Pancreas (tissue), 10 donors: Measurements from ENCODE around the gene RPL10A. TPM values are rescaled to one million over a fixed set of nuclear protein-coding genes. Genes with fewer than 3 reads are reported as not detected.
A peak's percentile ranks its signal among the peaks of the same experiment; 100 is the strongest.

Experiments
- ATAC-seq, 4 donors: fragments of 200-7000 bp; cut with Tn5 transposase; one replicate each; pipeline versions ENCODE4 v1.8.0 to v1.9.1; 2020; ENCODE audit warnings: mild to moderate bottlenecking in 4 of 4, moderate library complexity in 4 of 4
- DNase-seq, 6 donors: peaks; one replicate each; pipeline ENCODE4 v3.0.0-alpha.2; 2020
- FAIRE-seq: peaks from 2 replicates; lab custom pipeline; 2012; peaks lifted over from hg19 to GRCh38; lab: Jason Lieb, UNC
- H3K27ac ChIP-seq, 4 donors: fragments of 200-600 bp; sonication (generic); 1 replicate in 3 of 4; 2 replicates in 1 of 4; pipeline versions ENCODE4 v1.5.0 to v1.8.0; 2020
- H3K27me3 ChIP-seq, 4 donors: fragments of 200-600 bp; one replicate each; pipeline ENCODE4 v1.8.0; 2021
- H3K36me3 ChIP-seq, 3 donors: fragments of 200-600 bp; sonication (generic) in 1 of 3; one replicate each; pipeline versions ENCODE4 v1.5.0 to v1.8.0; 2020 to 2021
- H3K4me1 ChIP-seq, 3 donors: fragments of 200-600 bp; one replicate each; pipeline ENCODE4 v1.8.0; 2021
- H3K4me3 ChIP-seq, 4 donors: fragments of 200-600 bp; sonication (generic) in 2 of 4; one replicate each; pipeline versions ENCODE4 v1.5.0 to v1.8.0; 2020 to 2021
- H3K9me3 ChIP-seq, 4 donors: fragments of 200-600 bp; one replicate each; pipeline ENCODE4 v1.8.0; 2021
- WGBS, 2 donors: extraction: QIAGEN DNeasy Blood & Tissue Kit; methylation state at CpG; one replicate each; pipeline ENCODE4 v1.1.7; 2013; 5-methylcytosine and 5-hydroxymethylcytosine counted together
- intact Hi-C, 3 donors: fragments of 100-400 bp; cut with DNase I; formaldehyde crosslinking; loops; one replicate each; pipeline versions ENCODE4 v1.11.1 to v1.14.2; 2022
- polyA plus RNA-seq, 2 donors: library from polyadenylated mRNA; stranded (reverse); fragments of 200-250 nt; gene quantifications; one replicate each; pipeline ENCODE4 v1.2.3, GENCODE V29; 2013
- total RNA-seq, 6 donors: library from RNA; stranded (reverse); fragmentation: NEBNext Ultra II Directional in 4 of 6; extraction: Animal tissue kit (Norgen Biotek cat#: 25700) in 4 of 6; gene quantifications; one replicate each; pipeline versions ENCODE4 v1.2.1 to v1.2.4, GENCODE V29; 2021 to 2023
- TF ChIP-seq, protein P1 (sequence below), 4 donors: fragments of 200-600 bp; sonication (generic) in 3 of 4; IDR thresholded peaks; one replicate each; pipeline versions ENCODE4 v1.5.0 to v1.8.0; 2021; ENCODE audit warnings: antibody characterized with exemption in 4 of 4
- donor health status: healthy with polysubstance abuse.
- donor health status: DM: no; HTN: no; CAD: no; lungs with moderate emphysema.
- donor health status: DM: no; HTN: no; CAD: no.
- donor health status: control.
- donor health status: control.
- donor health status: Bipolar disorder and iron deficiency.
- donor health status: DM: yes; HTN: yes; CAD: no.
- donor health status: DM: no; HTN: no; CAD: no.
- donor health status: DM: no; HTN: no; CAD: no.
- donor health status: DM: yes; HTN: yes; CAD: no.

Gene RPL10A
- total and polyA plus RNA-seq, 8 donors, result 429 to 1,265 (median 898) TPM

DNA sequence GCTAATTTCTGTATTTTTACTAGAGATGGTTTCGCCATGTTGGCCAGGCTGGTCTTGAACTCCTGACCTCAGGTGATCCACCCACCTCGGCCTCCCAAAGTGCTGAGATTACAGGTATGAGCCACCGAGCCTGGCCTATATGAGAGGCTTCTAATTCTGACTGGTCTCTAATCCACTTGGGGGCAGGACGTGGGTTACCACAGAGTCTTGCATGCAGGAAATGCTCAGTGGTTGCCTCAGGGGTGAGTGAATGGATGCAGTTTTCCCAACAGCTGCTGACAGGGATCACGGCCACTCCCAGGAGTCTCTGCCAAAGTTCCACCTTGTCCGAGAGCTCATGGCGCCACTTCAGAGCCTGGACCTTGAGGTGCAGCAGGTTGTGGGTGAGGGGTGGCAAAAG, 22.5 kb upstream of the RPL10A start:
- 71 to 79% methylated on average over 7 of the region's 7 CpGs for WGBS, 2 donors
- FAIRE-seq (no peak), ATAC-seq (no peak), DNase-seq (no peak)
- H3K27me3 ChIP-seq, result no peaks in the 10 kb centered on the region
- intact Hi-C loops, result loop anchor here in 2 of 3 donors (5.0 kb wide), 1 partner anchor 103 kb away; the partner anchor contains the start of gene PPARD (in 2 of the 2)
- no peak overlapping the region for H3K4me3 ChIP-seq
- H3K9me3 ChIP-seq, result no peaks in the 10 kb centered on the region
- H3K27ac ChIP-seq, result no peak overlapping the region
- TF ChIP-seq, protein P1, sequence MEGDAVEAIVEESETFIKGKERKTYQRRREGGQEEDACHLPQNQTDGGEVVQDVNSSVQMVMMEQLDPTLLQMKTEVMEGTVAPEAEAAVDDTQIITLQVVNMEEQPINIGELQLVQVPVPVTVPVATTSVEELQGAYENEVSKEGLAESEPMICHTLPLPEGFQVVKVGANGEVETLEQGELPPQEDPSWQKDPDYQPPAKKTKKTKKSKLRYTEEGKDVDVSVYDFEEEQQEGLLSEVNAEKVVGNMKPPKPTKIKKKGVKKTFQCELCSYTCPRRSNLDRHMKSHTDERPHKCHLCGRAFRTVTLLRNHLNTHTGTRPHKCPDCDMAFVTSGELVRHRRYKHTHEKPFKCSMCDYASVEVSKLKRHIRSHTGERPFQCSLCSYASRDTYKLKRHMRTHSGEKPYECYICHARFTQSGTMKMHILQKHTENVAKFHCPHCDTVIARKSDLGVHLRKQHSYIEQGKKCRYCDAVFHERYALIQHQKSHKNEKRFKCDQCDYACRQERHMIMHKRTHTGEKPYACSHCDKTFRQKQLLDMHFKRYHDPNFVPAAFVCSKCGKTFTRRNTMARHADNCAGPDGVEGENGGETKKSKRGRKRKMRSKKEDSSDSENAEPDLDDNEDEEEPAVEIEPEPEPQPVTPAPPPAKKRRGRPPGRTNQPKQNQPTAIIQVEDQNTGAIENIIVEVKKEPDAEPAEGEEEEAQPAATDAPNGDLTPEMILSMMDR (IDR thresholded peaks at IDR 0.05), result no peak
- H3K36me3 ChIP-seq, result no peaks in the 10 kb centered on the region
- no peaks in the 10 kb centered on the region for H3K4me1 ChIP-seq

DNA sequence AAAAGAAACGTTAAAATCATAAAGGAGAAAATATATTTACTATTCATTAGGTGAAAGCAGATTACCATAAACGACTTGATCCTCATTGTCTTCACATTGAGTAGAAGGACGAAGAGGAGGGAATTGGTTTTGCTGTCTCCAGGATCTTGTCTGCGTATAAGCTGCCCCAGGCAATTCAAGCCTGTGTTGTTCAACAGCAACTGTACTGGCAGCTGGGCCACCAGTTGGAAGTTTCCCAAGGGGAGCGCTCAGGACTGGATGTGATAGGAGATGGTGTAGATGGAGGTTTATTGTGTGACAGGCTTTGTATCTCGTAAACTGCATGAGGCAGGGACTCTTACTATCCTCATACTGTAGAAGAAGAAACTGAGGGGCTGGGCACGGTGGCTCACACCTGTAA, 20.0 kb upstream of the RPL10A start:
- H3K27me3 ChIP-seq, result no peaks in the 10 kb centered on the region
- H3K9me3 ChIP-seq, result no peaks in the 10 kb centered on the region
- intact Hi-C loops, result loop anchor here in 2 of 3 donors (5.0 kb wide), 1 partner anchor 106 kb away; the partner anchor contains the start of gene PPARD (in 2 of the 2)

DNA sequence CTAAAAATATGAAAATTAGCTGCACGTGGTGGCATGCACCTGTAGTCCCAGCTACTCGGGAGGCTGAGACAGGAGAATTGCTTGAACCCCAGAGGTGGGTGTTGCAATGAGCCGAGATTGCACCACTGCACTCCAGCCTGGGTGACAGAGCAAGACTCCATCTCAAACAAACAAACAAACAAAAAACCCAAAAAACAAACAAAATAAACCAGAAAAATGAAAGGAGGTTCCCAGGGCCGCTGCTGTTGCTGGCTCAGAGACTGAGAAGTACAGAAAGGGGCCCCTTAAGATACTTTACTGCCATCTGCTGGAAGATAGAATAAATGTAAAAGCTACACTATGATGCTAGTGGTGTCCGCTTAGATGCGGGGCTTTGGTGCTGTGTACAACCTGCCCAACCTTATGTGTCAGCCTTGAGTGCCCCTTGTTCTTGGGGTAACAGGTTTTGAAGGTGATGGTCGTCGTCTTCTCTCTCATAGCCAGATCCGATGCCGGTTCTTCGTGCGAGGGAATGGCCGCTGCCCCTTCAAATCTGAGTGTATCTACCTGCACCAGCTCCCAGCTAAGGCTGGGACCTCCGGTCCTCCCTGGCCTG, 18.8 kb upstream of the RPL10A start:
- intact Hi-C loops, result loop anchor here in 2 of 3 donors (5.0 kb wide), 1 partner anchor 107 kb away; the partner anchor contains the start of gene PPARD (in 2 of the 2)
- Histone ChIP-seq H3K27ac (no peak overlapping the region), H3K4me1 (peaks cover 0 to 11% (median 0%) of the 10 kb centered on the region in 3 donors), H3K36me3 (no peaks in the 10 kb centered on the region), H3K27me3 (no peaks in the 10 kb centered on the region), H3K4me3 (no peak overlapping the region), H3K9me3 (no peaks in the 10 kb centered on the region)
- ATAC-seq, result peak; percentile 45 to 78 (median 66)
- DNase-seq, result peak in 2 of 6 donors; percentile 20 to 28
- 23 to 24% methylated on average over 14 of the region's 14 CpGs for WGBS, 2 donors
- TF ChIP-seq, protein P1 (IDR thresholded peaks at IDR 0.05), result peak; percentile 32 to 67 (median 47)
- FAIRE-seq, result no peak

More for the DNA sequence above, 20.0 kb upstream of the RPL10A start:
- TF ChIP-seq, protein P1 (IDR thresholded peaks at IDR 0.05), result no peak
- Histone ChIP-seq H3K27ac (no peak overlapping the region), H3K4me3 (no peak overlapping the region), H3K4me1 (peaks cover 0 to 9% (median 0%) of the 10 kb centered on the region in 3 donors), H3K36me3 (no peaks in the 10 kb centered on the region)
- ATAC-seq (no peak), DNase-seq (no peak), FAIRE-seq (no peak)
- 63 to 73% methylated on average over 7 of the region's 7 CpGs for WGBS, 2 donors

DNA sequence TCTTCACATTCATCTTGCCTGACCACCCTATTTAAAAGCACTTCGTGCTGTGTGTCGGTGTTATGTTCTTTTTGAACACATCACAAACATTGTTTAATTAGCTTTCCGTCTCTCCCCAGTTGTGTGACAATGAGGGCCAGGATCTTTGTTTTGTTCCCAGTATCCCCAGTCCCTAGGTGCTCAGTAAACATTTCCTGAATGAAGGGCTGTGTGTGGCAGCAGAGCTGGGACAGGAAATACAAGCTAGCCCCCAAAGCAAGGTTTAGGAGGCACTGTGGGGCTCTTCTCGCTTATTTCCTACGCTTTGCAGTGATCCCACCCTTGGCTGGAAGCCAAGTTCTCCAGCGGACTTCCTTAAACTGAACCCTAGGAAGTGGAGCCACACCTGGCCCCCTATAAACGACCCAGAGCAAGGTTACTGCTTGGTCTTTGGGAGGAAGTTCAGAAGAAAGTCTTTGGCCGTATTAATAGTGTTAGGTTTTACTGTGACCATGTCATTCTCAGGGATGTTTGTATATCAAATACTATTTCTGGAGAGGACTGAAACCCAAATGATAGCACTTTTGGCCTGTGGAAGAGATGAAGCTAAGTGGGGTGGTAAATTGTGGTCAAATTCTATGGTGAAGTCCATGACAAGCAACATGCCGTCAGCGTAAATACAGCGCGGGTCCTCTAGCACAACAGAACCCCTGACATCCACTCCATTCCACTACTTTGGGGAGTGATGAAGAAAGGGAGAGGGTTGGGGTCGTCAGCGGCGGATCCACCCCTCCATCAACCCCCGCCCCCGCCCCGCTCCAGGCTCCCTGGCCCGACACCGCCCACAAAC, 16.6 kb upstream of the RPL10A start:
- TF ChIP-seq, protein P1 (IDR thresholded peaks at IDR 0.05), result no peak
- WGBS, 2 donors, result 9 to 11% methylated on average over 20 of the region's 20 CpGs
- FAIRE-seq, result no peak

More for the DNA sequence above, 16.6 kb upstream of the RPL10A start:
- peak overlapping the region in 2 of 4 donors; percentile 62 to 73 for H3K4me3 ChIP-seq
- no peaks in the 10 kb centered on the region for H3K36me3 ChIP-seq
- peaks cover 0 to 11% (median 0%) of the 10 kb centered on the region in 3 donors for H3K4me1 ChIP-seq
- H3K27me3 ChIP-seq, result no peaks in the 10 kb centered on the region
- H3K9me3 ChIP-seq, result no peaks in the 10 kb centered on the region
- DNase-seq (peak in 1 of 6 donors; percentile 25), ATAC-seq (no peak)
- intact Hi-C loops, result no loop called here
- H3K27ac ChIP-seq, result no peak overlapping the region
